H1 (cell line): ENCODE data around the gene STARD3. TPM values are rescaled to one million over a fixed set of nuclear protein-coding genes. Genes with fewer than 3 reads are reported as not detected.

Experiments
- CBX8 ChIP-seq: fragments of 300-800, 300-1000 bp; sonication (generic); IDR thresholded peaks from 2 replicates; pipeline ENCODE4 v1.7.1; 2016; ENCODE audit warnings: low read depth, low read length, borderline replicate concordance
- JUND ChIP-seq: IDR thresholded peaks from 2 replicates; pipeline ENCODE4 v1.6.1; 2011; ENCODE audit warnings: mild to moderate bottlenecking, improper control_type of control experiment, low read length
- KDM4A ChIP-seq: IDR thresholded peaks from one replicate; pipeline ENCODE4 v1.7.1; 2012; ENCODE audit warnings: low read depth, mild to moderate bottlenecking, moderate library complexity, low read length, inconsistent platforms; ENCODE audit not compliant: severe bottlenecking
- SRF ChIP-seq: IDR thresholded peaks from 2 replicates; pipeline ENCODE4 v1.6.1; 2011; ENCODE audit warnings: mild to moderate bottlenecking, low read depth, low read length, moderate library complexity
- polyA plus RNA-seq, 7 experiments: library from polyadenylated mRNA; depleted of rRNA in 3 of 7; stranded (reverse) in 5 of 7; unstranded in 2 of 7; fragments of >200 nt in 5 of 7; fragments of 200-250 nt in 2 of 7; gene quantifications; 1 replicate in 5 of 7; 2 replicates in 1 of 7; 4 replicates in 1 of 7; pipeline versions ENCODE4 v1.2.1 to v1.2.3, GENCODE V29; 2011 to 2013; ENCODE audit warnings: missing spikeins in 2 of 7, mixed read lengths in 2 of 7
- total RNA-seq: library from RNA; stranded (reverse); fragmentation: NEBNext Ultra II Directional; extraction: Animal tissue kit (Norgen Biotek cat#: 25700); gene quantifications from 2 replicates; pipeline ENCODE4 v1.2.1, GENCODE V29; 2021

The STARD3 gene
- total and polyA plus RNA-seq, 2 of the 8 experiments (the other 6 are each of a cell fraction or from before 2014, with no cell fraction given), result 47.6 to 80.3 TPM

DNA sequence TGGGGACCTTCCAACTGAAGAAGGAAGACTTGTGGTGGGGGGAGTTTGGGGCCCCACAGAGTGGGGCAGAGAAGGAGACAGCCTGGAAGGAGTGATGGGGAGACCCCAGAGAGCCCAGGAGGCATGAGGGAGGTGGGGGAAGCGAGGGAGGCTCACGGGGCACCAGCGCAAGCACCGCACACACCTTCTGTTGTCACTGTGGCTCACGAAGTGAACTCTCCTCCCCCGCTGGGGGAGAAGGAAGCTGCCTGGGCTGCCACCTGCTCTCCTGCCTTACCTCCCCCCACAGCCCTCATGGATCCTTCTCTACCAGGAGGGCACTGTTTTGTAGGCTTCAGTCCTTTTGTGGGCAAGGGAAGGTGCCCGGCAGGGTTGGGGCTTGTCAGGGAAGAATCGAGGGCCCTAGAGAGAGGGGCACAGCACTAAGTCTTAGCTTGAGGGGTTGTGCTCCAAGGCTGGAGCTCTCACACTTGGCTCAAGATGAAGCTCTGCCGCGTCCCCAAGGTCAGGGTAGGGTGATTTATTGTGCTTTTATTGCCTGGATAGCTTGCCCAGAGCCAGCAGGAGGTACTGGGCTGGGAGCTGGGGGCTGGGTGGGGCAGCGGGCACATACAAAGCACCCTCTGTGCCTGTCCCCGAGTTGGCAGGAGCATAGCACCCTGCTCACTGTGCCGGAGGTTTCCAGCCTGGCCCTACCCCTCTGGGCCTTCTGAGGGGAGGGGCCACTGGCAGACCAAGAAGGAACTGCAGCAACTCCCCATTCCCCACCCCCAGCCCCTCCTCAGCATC is 4.6 kb upstream of the STARD3 start (continued):
- no peak for TF ChIP-seq CBX8
- no peak for TF ChIP-seq SRF
- no peak for TF ChIP-seq KDM4A
- TF ChIP-seq JUND, result no peak
